Fibroblast of the aortic adventitia (primary cell): ENCODE data around the gene ADCY9. TPM values are rescaled to one million over a fixed set of nuclear protein-coding genes. Genes with fewer than 3 reads are reported as not detected.

Source experiments
- DNase-seq: peaks from one replicate; pipeline ENCODE4 v3.0.0-alpha.2; 2010; ENCODE audit warnings: low read depth
- H3K4me3 ChIP-seq: 2 replicates; pipeline ENCODE4 v1.5.1; 2011; ENCODE audit warnings: low read depth, mild to moderate bottlenecking, control low read depth, low read length, moderate library complexity
- total RNA-seq: library from RNA; depleted of rRNA; stranded (reverse); fragments of >200 nt; gene quantifications from 2 replicates; pipeline ENCODE4 v1.2.3, GENCODE V29; 2012; ENCODE audit warnings: low replicate concordance
- TF ChIP-seq, protein P1 (sequence below): IDR thresholded peaks from 2 replicates; pipeline ENCODE4 v1.5.1; 2011; ENCODE audit warnings: mild to moderate bottlenecking, low read length, control low read depth, inconsistent platforms; ENCODE audit not compliant: insufficient read depth

The ADCY9 gene
- total RNA-seq, 1 donor: 23.6 TPM

DNA sequence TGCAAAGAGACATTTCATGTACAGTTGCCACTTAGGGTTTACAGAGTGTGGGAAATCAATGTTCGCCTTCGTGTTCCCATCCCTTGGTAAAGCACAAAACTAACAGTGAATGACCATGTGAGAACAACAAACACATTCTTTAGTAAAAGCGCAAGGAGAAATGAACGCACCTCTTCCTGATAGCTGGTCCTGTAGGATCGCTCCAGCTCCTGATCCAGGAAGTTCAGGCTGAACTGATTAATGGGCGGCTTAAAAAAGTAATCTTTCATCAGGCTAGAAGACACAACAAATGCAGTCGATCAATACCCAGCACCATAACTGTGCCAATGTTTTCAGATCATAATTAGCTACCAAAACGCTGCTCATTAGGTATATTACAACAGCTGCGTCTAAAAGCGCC is 127.4 kb downstream of the ADCY9 start:
- DNase-seq: no peak
- TF ChIP-seq, protein P1, sequence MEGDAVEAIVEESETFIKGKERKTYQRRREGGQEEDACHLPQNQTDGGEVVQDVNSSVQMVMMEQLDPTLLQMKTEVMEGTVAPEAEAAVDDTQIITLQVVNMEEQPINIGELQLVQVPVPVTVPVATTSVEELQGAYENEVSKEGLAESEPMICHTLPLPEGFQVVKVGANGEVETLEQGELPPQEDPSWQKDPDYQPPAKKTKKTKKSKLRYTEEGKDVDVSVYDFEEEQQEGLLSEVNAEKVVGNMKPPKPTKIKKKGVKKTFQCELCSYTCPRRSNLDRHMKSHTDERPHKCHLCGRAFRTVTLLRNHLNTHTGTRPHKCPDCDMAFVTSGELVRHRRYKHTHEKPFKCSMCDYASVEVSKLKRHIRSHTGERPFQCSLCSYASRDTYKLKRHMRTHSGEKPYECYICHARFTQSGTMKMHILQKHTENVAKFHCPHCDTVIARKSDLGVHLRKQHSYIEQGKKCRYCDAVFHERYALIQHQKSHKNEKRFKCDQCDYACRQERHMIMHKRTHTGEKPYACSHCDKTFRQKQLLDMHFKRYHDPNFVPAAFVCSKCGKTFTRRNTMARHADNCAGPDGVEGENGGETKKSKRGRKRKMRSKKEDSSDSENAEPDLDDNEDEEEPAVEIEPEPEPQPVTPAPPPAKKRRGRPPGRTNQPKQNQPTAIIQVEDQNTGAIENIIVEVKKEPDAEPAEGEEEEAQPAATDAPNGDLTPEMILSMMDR: no peak

GRCh38 chr16:3988011-3988410 is 128.2 kb downstream of the ADCY9 start:
- TF ChIP-seq, protein P1: no peak
- DNase-seq: no peak
- H3K4me3 ChIP-seq: no peak overlapping the region

More for the DNA sequence above, 127.4 kb downstream of the ADCY9 start:
- no peak overlapping the region for H3K4me3 ChIP-seq

- TF ChIP-seq, protein P1: no peak
- H3K4me3 ChIP-seq: no peak overlapping the region
- no peak for DNase-seq
Measured at GRCh38 chr16:3987231-3987630, 129.0 kb downstream of the ADCY9 start.

DNA sequence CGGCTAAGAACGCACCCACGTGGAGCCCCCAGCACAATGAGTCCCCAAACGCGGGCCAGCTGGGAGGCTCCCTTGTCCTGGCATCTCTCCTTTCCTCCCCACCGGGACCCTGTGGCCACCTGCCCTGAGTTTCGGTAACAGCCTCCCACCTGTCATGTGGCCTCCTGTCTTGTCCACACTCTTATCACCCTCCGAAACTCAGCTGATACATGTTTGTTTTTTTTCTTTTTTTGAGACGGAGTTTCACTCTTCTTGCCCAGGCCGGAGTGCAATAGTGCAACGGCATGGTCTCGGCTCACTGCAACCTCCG is 130.1 kb downstream of the ADCY9 start:
- no peak overlapping the region for H3K4me3 ChIP-seq
- TF ChIP-seq, protein P1: no peak
- no peak for DNase-seq

- H3K4me3 ChIP-seq: no peak overlapping the region
- no peak for DNase-seq
- TF ChIP-seq, protein P1: no peak
Measured at GRCh38 chr16:3984111-3985060, 131.9 kb downstream of the ADCY9 start.

- H3K4me3 ChIP-seq: no peak overlapping the region
- DNase-seq: peak; percentile 60
- TF ChIP-seq, protein P1: peak; percentile 81
Measured at GRCh38 chr16:3983081-3983520, 133.1 kb downstream of the ADCY9 start.
